Neutrophil (primary cell): ENCODE data around the gene TFEB.

ENCODE experiments used
- H3K27ac ChIP-seq: fragments of 200-600 bp; sonication (generic); 2 replicates; pipeline ENCODE4 v1.5.1; 2016; ENCODE audit warnings: mild to moderate bottlenecking, moderate library complexity
- H3K27me3 ChIP-seq: fragments of 200-600 bp; sonication (generic); 2 replicates; pipeline ENCODE4 v1.6.0; 2016; ENCODE audit warnings: mild to moderate bottlenecking
- H3K36me3 ChIP-seq: fragments of 200-600 bp; sonication (generic); 2 replicates; pipeline ENCODE4 v1.5.1; 2017
- H3K4me1 ChIP-seq, 2 experiments: fragments of 200-600 bp in 1 of 2; sonication (generic) in 1 of 2; 1 replicate in 1 of 2; 2 replicates in 1 of 2; pipeline versions ENCODE4 v1.5.1 to v1.6.1; 2013 to 2016; ENCODE audit warnings: low read depth in 1 of 2, low read length in 1 of 2, mild to moderate bottlenecking in 1 of 2, moderate library complexity in 1 of 2; ENCODE audit not compliant: control insufficient read depth in 1 of 2, insufficient read depth in 1 of 2
- H3K4me3 ChIP-seq, 2 experiments: fragments of 200-600 bp in 1 of 2; sonication (generic) in 1 of 2; 1 replicate in 1 of 2; 2 replicates in 1 of 2; pipeline ENCODE4 v1.5.1; 2013 to 2016; ENCODE audit warnings: low read depth in 1 of 2, low read length in 1 of 2, mild to moderate bottlenecking in 1 of 2, moderate library complexity in 1 of 2
- H3K9me3 ChIP-seq: fragments of 200-600 bp; sonication (generic); 2 replicates; pipeline ENCODE4 v1.5.1; 2016
- CTCF ChIP-seq: fragments of 200-600 bp; sonication (generic); IDR thresholded peaks from 2 replicates; pipeline ENCODE4 v1.5.1; 2016; ENCODE audit warnings: antibody characterized with exemption

TFEB gene

GRCh38 chr6:41735427-41736185, at the start of gene TFEB:
TSS of gene TFEB (minus strand) at chr6:41735608. CDS start at chr6:41691213, 44,395 bp downstream.
- peak; percentile 96 for TF ChIP-seq CTCF
- peak within 1 kb of the TSS; percentile 82 to 89 for H3K4me3 ChIP-seq
- peaks cover 30 to 37% of the 10 kb centered on the region in 2 experiments for H3K4me1 ChIP-seq
- H3K36me3 ChIP-seq, result peaks cover 13% of the 10 kb centered on the region
- H3K9me3 ChIP-seq, result no peaks in the 10 kb centered on the region
- no peaks in the 10 kb centered on the region for H3K27me3 ChIP-seq
- H3K27ac ChIP-seq, result peak within 1 kb of the TSS; percentile 97

- H3K9me3 ChIP-seq, result no peaks in the 10 kb centered on the region
- peaks cover 50 to 53% of the 10 kb centered on the region in 2 experiments for H3K4me1 ChIP-seq
- peak overlapping the region; percentile 93 for H3K27ac ChIP-seq
- H3K27me3 ChIP-seq, result no peaks in the 10 kb centered on the region
- H3K36me3 ChIP-seq, result no peaks in the 10 kb centered on the region
- TF ChIP-seq CTCF, result no peak
- no peak overlapping the region for H3K4me3 ChIP-seq
Observed at GRCh38 chr6:41784581-41785171, 49.3 kb upstream of the TFEB start.

- Histone ChIP-seq H3K9me3 (no peaks in the 10 kb centered on the region), H3K4me3 (no peak overlapping the region), H3K4me1 (peaks cover 62% of the 10 kb centered on the region in 2 experiments), H3K27ac (no peak overlapping the region), H3K36me3 (no peaks in the 10 kb centered on the region), H3K27me3 (no peaks in the 10 kb centered on the region)
- TF ChIP-seq CTCF, result no peak
Observed at GRCh38 chr6:41783106-41783780, 47.8 kb upstream of the TFEB start.

- H3K4me1 ChIP-seq, result peaks cover 68 to 74% of the 10 kb centered on the region in 2 experiments
- peak overlapping the region; percentile 38 for H3K27ac ChIP-seq
- no peaks in the 10 kb centered on the region for H3K36me3 ChIP-seq
- H3K9me3 ChIP-seq, result no peaks in the 10 kb centered on the region
- H3K27me3 ChIP-seq, result no peaks in the 10 kb centered on the region
- TF ChIP-seq CTCF, result no peak
- peak overlapping the region in 1 of 2 experiments; percentile 54 for H3K4me3 ChIP-seq
Observed at GRCh38 chr6:41781366-41781730, 45.9 kb upstream of the TFEB start.

- no peaks in the 10 kb centered on the region for H3K27me3 ChIP-seq
- peak within 1 kb of the TSS; percentile 80 to 81 for H3K4me3 ChIP-seq
- TF ChIP-seq CTCF, result no peak
- H3K36me3 ChIP-seq, result no peaks in the 10 kb centered on the region
- H3K9me3 ChIP-seq, result no peaks in the 10 kb centered on the region
- H3K4me1 ChIP-seq, result peaks cover 63 to 73% of the 10 kb centered on the region in 2 experiments
- H3K27ac ChIP-seq, result peak within 1 kb of the TSS; percentile 53
Observed at GRCh38 chr6:41780551-41781365, 45.4 kb upstream of the TFEB start, which contains the start of gene PRICKLE4. TSS of gene PRICKLE4 (plus strand) at chr6:41780782. CDS start at chr6:41783474, 2,692 bp downstream.
